GM21381 (cell line): Measurements from ENCODE around the gene CIT.

Source experiments
- ATAC-seq: cut with Tn5 transposase; IDR thresholded peaks from one replicate; pipeline ENCODE4 v1.9.1; 2021; ENCODE audit warnings: mild to moderate bottlenecking, moderate library complexity; ENCODE audit not compliant: unreplicated experiment

CIT gene

GRCh38 chr12:119807380-119807779, 69.7 kb downstream of the CIT start:
- no peak for ATAC-seq

- ATAC-seq, result no peak
Measured at GRCh38 chr12:119804011-119804641, 73.0 kb downstream of the CIT start.

DNA sequence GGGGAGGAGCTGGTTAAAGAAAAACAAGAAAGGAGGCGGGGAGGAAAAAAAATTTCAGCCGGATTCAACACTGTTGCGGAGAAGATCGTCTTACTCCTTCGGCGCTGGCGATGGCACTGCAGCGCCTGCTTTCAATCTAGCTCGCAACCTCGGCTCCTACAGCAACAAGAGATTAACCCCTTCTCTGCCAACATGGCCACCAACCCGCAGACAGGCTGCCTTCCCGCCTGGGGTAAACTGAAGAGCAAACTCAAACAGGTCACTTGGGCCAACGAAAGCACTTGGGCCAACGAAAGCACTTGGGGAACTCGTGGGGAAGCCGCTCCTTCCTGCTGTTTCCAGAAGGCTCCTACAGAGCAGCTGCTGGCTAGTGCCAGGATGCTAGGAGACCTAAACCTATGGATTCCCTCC, 73.7 kb downstream of the CIT start:
- no peak for ATAC-seq

DNA sequence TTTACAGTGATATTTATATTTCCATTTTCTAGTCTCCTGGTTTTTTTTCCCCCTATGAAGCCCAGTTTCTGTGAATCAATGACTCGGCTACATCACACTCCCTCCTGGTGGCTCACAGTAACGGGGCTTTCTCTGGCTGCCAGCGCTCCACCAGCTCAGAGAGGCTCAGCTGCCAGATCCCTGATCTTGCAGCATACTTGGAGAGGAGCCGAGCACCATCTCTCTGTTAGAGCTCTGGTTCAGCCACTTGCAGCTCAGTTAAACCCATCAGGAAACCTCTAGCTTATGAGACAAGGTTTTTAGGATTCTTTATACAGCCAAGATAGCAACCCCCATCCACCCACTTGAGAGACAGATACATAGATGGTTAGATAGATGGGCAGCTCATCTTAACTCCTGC, 74.6 kb downstream of the CIT start:
- ATAC-seq, result no peak

- no peak for ATAC-seq
Measured at GRCh38 chr12:119797090-119797489, 80.0 kb downstream of the CIT start.

DNA sequence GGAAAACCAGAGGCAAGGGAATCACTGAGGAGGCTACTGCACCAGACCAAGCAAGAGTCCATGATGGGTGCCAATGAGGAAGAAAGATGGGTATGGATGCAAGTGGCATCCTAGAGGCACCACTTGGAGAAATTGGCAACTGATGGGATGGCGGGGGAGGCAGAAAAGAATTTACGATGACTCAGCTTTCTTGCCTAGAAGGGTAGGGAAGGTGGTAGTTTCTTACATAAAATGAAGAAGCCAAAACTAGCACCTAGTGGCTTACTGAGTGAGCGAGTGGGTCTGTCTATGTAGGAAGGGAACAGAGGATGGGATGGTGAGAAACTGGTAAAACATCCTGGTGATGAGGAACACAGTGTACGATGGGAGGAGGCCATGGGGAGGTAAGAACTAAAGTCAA, 80.8 kb downstream of the CIT start:
- ATAC-seq, result no peak

DNA sequence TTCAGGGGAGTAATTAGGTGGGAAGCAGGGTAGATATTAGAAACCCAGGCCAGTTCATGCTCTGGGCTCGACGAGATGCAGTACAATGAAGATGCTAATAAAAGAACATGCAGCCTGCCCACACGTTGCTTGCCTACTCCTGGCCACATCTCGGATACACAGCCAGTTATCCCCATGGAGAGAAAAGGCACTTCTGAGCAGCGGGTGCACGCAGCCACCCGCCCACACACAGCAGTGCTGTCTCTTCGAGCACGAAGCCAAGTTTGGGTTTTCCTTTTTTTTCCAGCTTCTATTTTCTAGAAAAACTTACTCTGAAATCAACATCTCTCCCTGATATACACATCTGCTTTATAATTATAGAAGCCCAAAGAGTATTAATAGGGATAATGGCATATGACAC, 85.7 kb downstream of the CIT start:
- ATAC-seq, result no peak

DNA sequence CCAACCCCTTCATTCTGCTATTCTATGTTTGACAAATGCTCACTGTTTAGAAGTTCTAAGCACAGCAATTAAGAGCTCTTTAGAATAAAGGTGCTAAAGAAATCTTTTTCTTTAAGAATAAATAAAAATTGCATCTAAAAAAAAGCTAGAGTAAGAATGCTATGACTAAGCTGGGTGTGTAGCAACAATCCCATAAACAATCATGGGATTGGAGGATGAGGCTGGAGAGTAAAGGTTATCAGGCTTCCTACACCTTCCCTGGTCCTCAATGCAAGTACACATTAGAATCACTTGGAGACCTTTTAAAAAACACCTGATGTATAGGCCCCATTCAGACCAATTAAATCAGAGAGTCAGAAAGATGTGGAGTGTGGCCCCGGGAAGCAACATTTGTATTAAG, 88.3 kb downstream of the CIT start:
- no peak for ATAC-seq

DNA sequence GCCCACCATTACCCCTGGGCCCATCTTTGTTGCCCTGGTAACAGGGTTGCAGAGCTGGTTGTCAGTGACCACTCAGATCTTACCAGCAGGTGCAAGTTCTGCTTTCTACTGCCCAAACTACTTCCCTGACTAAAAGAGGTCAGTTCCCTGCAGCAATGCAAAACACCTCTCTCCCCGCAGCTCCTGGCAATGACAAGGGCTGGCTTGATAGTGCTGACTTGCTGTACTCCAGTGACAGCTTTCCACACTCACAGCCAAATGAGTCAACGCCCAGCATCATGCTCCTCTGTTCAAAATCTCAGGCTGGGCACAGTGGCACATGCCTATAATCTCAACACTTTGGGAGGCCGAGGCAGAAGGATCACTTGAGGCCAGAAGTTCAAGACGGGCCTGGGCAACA, 90.6 kb downstream of the CIT start:
- no peak for ATAC-seq

- no peak for ATAC-seq
Measured at GRCh38 chr12:119784673-119785072, 92.4 kb downstream of the CIT start.

- no peak for ATAC-seq
Measured at GRCh38 chr12:119783787-119784186, 93.3 kb downstream of the CIT start.

- ATAC-seq, result no peak
Measured at GRCh38 chr12:119781804-119782203, 95.3 kb downstream of the CIT start.

DNA sequence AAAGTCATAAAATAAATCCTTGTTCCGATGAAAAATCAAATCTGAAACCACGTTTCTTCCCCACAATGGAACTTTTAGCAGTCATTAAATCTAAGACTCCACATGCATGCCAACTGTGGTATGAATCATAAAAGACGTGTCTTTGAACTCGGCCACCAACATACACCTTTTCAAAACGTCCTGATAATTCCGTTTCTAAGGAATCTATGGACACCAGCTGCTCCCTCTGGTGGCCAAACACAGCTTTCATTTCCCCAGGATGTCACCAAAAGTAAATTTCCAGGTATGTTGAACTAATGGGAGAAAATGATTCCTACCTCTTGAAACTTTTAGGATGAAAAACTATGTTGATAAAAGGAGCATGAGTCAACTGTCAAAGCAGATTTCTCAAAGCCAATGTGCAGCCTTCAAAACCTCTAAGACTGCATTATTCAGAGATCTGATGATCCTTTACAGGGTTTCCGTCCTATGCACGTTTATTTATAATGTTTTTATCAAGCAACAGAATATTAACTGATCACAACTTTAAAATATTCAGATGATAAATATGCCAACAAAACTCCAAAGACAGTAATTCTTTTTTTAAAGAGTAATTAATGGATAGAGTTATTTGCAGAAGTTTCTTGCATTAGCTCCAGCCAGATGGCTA, 96.2 kb downstream of the CIT start:
- ATAC-seq, result no peak

GRCh38 chr12:119775246-119775895, 101.7 kb downstream of the CIT start:
- no peak for ATAC-seq

- ATAC-seq, result no peak
Measured at GRCh38 chr12:119772431-119772830, 104.7 kb downstream of the CIT start.

GRCh38 chr12:119770146-119770545, 107.0 kb downstream of the CIT start:
- ATAC-seq, result no peak

GRCh38 chr12:119762619-119763018, 114.5 kb downstream of the CIT start:
- no peak for ATAC-seq

DNA sequence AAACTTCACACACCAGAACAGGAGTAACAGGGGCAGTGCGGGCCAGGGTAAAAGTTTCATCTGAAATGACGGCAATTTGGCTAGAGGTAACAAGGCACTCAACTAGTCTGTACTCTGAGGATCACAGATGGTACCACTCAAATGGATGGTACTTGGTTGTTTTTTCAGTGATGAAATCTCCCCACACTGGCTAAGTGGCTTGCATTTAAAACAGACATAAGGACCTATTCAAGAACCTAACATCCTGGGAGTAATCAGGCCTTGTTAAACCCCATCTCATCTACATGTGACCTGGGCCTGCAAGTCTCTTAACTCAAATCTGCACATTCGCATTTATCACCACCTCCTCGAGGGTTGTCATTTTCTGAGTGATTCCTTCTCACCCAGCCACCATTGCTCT, 118.4 kb downstream of the CIT start:
- ATAC-seq, result no peak

GRCh38 chr12:119758234-119758633, 118.9 kb downstream of the CIT start:
- ATAC-seq, result no peak

DNA sequence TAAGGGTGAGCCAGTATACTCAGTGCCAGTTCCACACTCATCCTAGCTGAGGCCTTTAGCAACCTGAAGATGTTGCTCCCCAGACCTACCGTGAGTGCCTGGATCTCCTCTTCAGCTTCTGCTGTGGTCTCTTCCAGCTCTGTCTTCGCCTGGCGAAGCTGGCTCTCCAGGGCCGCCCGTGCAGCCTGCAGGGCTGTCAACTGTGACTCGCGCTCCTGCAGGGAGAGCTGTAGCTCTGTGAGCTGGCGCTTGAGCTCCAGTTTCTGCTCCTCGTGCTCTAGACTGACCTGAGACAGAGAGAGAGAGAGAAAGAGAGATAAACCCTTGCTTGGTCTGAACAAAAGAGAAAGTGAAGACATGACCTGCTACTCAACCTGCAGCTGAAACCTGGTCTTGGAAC, 125.2 kb downstream of the CIT start:
- no peak for ATAC-seq

DNA sequence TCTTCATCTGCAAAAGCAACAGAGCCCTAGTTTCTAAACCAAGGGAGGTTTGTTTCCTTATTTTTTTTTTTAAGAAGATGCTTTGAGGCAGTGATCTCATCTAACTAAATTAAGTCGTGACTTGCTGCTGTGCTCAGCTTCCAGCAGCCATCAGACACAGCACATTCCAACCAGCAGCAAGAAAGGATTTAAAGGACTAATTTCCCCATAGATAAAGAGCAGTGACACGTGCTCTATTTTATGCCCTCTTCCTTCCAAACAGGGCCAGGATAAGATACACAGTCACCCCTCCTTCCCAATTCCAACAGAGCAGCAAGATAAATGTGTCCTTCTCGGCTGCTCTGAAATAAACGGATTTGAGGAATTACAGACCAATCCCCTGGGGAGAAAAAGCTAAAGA, 127.5 kb downstream of the CIT start:
- ATAC-seq, result no peak

GRCh38 chr12:119748497-119748896, 128.6 kb downstream of the CIT start:
- no peak for ATAC-seq
